Epithelial cell of esophagus (primary cell): ENCODE results near the gene DLL4.

Experiments
- DNase-seq: peaks from one replicate; pipeline ENCODE4 v3.0.0; 2010; ENCODE audit warnings: low read depth
- H3K4me3 ChIP-seq: 2 replicates; pipeline ENCODE4 v1.5.1; 2011; ENCODE audit warnings: mild to moderate bottlenecking, low read length, control low read depth
- TF ChIP-seq, protein P1 (sequence below): IDR thresholded peaks from 2 replicates; pipeline ENCODE4 v1.5.1; 2011; ENCODE audit warnings: low read depth, mild to moderate bottlenecking, low read length, control low read depth, inconsistent platforms; ENCODE audit not compliant: insufficient read depth; ENCODE audit errors: missing control alignments

DLL4 gene

DNA sequence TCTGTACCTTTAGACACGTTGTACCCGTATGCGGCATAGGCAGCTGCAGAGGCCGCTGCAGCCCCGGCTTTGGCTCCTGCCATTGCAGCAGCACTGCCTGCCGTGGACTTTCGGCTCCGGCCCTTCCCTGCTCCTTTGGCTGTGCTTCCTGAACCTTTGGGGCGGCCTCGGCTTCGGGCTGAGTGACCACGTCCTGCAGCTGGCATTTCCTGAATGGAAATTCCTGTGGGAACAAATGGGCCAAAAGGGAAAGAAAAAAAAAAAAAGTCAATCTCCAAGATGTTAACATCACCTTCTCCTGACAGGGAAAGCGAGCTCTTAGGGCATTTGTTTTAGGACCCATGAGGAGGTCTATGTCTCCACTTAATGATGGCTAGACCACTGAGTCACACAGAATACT lies 53.7 kb downstream of the DLL4 start:
- H3K4me3 ChIP-seq = no peak overlapping the region
- TF ChIP-seq, protein P1, sequence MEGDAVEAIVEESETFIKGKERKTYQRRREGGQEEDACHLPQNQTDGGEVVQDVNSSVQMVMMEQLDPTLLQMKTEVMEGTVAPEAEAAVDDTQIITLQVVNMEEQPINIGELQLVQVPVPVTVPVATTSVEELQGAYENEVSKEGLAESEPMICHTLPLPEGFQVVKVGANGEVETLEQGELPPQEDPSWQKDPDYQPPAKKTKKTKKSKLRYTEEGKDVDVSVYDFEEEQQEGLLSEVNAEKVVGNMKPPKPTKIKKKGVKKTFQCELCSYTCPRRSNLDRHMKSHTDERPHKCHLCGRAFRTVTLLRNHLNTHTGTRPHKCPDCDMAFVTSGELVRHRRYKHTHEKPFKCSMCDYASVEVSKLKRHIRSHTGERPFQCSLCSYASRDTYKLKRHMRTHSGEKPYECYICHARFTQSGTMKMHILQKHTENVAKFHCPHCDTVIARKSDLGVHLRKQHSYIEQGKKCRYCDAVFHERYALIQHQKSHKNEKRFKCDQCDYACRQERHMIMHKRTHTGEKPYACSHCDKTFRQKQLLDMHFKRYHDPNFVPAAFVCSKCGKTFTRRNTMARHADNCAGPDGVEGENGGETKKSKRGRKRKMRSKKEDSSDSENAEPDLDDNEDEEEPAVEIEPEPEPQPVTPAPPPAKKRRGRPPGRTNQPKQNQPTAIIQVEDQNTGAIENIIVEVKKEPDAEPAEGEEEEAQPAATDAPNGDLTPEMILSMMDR = no peak
- DNase-seq = no peak

DNA sequence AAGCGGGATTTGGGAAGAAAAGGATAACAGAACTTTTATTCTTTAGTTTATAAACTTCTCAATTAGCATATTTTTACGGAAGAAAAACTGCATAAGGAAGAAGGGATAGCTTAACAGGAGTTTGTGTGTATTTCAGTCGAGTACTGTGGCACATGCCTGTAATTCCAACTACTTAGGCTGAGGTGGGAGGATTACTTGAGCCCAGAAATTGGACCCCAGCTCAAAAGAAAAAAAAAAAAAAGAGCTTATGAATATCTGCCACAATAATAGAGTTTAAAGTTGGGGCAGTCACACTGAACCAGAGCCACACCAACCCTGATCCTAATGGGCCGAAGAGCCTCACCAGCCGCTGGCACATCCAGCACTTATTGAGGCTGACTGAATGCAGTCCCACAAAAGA lies 55.3 kb downstream of the DLL4 start:
- DNase-seq = no peak
- TF ChIP-seq, protein P1 = no peak
- no peak overlapping the region for H3K4me3 ChIP-seq

DNA sequence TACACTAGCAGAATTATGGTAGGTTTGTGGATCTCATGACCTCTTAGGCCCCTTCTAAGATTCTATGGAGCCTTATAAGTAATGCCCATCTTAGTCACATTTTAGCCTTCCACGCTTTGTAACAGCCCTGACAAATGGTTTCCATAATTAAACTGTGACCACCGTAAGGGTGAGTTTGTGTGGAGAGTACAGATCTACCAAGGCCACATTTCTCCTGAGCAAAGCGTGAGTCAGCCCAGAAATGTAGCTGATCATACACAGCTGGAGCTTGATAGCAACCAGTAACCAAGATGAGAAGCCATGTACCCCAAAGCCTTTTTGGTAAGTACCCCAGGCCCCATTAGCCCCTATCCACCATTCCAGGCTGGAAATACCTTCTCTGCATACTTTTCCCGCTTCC lies 55.8 kb downstream of the DLL4 start:
- no peak for DNase-seq
- H3K4me3 ChIP-seq = no peak overlapping the region
- TF ChIP-seq, protein P1 = no peak

DNA sequence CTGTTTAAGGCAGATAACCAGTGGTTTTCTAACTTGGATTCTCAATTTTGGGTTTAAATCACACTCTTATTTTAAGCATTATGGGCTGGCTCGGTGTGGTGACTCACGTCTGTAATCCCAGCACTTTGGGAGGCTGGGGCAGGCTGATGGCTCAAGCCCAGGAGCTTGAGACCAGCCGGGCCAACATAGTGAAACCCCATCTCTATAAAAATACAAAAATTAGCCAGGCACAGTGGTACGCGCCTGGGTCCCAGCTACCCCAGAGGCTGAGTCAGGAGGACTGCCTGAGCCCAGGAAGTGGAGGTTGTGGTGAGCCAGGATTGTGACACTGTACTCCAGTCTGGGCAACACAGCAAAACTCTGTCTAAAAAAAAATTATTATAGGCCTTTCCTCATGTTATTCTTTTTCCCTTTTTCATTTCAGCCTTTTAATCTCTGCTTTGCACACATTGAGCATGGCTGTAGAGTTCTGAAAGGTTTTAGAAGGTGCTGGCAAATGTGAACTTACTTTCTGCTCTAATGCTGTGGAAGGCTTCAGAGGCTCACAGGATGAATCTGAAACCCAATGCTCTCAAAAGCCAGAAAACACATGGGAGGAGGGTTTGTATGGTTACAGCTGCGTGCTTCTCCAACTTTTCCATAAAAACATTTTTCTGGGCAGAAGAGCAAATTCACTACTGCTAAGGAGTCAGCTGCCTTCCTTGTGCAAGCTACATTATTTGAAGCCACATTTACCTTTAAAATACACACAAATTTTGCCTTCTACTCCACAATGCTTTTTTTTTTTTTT lies 56.6 kb downstream of the DLL4 start:
- DNase-seq = no peak
- TF ChIP-seq, protein P1 = no peak
- no peak overlapping the region for H3K4me3 ChIP-seq

DNA sequence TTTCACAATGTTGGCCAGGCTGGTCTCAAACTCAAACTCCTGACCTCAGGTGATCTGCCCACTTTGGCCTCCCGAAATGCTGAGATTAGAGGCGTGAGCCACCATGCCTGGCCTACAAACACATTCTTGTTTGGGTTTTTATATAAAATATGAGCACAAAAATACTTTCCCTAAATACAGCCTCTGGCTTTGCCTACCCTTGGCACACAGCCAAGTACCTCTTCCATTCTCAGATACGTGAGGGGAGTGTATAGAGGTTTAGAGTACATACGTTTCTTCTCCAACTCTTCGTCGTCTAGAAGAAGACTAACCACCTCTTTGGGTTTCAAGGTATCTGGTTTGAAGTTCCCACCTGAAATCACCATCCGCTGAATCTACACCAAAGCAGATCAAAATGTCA lies 57.7 kb downstream of the DLL4 start:
- no peak for DNase-seq
- H3K4me3 ChIP-seq = no peak overlapping the region
- TF ChIP-seq, protein P1 = no peak

DNA sequence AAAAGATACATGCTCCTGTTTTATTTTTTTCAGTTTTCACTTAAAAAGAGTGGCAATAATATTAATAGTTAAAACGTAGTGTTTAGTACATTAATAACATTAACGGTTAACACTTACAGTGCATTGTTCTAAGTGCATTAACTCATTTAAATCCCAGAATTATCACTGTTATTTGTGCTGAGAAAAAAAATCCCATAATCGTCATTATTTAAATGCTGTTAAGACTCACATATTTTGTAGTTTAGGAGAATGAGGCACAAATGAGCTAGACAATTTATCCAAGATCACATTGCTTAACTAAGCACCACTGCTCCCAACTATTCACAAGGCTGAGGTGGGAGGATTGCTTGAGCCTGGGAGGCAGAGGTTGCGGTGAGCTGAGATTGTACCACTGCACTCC lies 59.0 kb downstream of the DLL4 start:
- H3K4me3 ChIP-seq = no peak overlapping the region
- DNase-seq = no peak
- TF ChIP-seq, protein P1 = no peak
